ENCODE data around the gene SNED1.

SNED1 gene

DNA sequence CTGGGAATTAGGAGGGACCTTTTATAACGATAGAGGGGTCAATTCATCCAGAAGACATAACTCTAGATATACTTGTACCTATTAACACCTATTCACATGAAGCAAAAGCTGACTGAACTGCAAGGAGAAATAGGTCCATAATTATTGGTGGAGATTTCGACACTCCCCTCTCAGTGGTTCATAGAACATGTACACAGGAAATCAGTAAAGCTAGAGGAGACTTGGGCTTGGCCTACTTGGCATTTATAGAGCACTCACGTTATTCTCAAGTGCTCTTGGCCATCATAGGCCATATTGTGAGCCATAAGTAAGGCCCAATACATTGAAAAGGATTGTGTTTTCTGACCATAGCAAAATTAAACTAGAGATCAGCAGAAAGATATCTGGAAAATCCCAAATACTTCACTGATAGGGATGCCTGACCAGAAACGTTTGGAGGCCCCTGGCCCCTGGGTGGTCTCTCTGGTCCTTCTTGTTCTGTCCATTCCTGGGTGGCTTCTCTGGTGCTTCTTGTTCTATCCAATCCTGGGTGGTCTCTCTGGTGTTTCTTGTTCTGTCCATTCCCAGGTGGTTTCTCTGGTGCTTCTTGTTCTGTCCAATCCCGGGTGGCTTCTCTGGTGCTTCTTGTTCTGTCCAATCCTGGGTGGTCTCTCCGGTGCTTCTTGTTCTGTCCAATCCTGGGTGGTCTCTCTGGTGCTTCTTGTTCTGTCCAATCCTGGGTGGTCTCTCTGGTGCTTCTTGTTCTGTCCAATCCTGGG is 49.0 kb downstream of the SNED1 start:
- no peaks in the 10 kb centered on the region for H3K36me3 ChIP-seq
- H3K4me3 ChIP-seq (ENCODE audit: low read depth, low read length) = no peak overlapping the region
- H3K27ac ChIP-seq = no peak overlapping the region
- TF ChIP-seq, protein P1, sequence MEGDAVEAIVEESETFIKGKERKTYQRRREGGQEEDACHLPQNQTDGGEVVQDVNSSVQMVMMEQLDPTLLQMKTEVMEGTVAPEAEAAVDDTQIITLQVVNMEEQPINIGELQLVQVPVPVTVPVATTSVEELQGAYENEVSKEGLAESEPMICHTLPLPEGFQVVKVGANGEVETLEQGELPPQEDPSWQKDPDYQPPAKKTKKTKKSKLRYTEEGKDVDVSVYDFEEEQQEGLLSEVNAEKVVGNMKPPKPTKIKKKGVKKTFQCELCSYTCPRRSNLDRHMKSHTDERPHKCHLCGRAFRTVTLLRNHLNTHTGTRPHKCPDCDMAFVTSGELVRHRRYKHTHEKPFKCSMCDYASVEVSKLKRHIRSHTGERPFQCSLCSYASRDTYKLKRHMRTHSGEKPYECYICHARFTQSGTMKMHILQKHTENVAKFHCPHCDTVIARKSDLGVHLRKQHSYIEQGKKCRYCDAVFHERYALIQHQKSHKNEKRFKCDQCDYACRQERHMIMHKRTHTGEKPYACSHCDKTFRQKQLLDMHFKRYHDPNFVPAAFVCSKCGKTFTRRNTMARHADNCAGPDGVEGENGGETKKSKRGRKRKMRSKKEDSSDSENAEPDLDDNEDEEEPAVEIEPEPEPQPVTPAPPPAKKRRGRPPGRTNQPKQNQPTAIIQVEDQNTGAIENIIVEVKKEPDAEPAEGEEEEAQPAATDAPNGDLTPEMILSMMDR (IDR thresholded peaks at IDR 0.05; ENCODE audit: low read depth, low read length) = no peak
- DNase-seq = no peak
- H3K9me3 ChIP-seq (ENCODE audit: severe bottlenecking) = peaks cover 7% of the 10 kb centered on the region
- H3K27me3 ChIP-seq (ENCODE audit: insufficient read depth, low read depth, severe bottlenecking) = no peaks in the 10 kb centered on the region

DNA sequence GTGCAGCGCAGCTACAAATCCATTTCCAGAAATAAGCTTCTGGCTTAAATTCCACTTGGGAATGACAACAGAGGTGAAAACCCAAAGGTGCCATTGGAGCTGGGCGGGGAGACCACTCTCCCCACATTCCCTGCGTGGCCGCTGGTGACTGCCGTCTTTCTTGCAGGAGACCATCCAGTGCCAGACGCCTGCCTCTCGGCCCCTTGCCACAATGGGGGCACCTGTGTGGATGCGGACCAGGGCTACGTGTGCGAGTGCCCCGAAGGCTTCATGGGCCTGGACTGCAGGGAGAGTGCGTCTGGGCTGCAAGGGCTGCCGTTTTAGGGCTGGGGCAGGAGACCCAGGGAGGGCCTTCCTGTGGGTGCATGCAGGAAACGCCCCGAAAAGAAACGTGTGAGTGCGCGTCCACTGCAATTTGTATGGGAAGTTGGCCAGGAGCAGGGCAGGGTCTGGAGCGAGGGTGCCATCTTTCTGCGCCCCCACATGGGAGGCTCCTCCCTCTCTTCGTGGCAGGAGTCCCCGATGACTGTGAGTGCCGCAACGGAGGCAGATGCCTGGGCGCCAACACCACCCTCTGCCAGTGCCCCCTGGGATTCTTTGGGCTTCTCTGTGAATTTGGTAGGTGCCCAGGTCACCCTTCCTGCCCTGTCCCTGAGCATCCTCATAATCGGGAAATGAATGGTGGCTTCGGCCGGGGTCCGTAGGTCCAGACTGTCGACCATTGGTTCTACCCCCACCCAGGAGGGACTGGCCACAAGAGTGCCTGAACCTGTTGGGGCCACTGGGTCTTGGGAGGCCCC is 49.9 kb downstream of the SNED1 start:
- DNase-seq = no peak
- H3K27me3 ChIP-seq (ENCODE audit: insufficient read depth, low read depth, severe bottlenecking) = no peaks in the 10 kb centered on the region
- TF ChIP-seq, protein P1 (IDR thresholded peaks at IDR 0.05; ENCODE audit: low read depth, low read length) = no peak
- H3K27ac ChIP-seq = no peak overlapping the region
- no peaks in the 10 kb centered on the region for H3K36me3 ChIP-seq
- peaks cover 7% of the 10 kb centered on the region for H3K9me3 ChIP-seq (ENCODE audit: severe bottlenecking)
- no peak overlapping the region for H3K4me3 ChIP-seq (ENCODE audit: low read depth, low read length)

DNA sequence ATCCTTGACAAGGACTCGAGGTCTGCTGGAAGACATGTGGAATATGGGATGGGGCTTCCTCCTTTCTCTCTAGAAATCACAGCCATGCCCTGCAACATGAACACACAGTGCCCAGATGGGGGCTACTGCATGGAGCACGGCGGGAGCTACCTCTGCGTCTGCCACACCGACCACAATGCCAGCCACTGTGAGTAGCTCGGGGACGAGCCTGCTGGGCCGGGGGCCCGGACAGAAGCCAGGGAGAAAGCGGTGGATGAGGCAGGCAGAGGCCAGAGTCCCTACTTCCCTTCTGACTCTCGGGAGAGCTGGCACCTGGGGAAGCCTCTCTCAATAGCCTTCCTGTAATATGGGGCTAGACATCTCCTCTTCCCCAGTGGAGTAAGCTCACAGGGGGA is 50.5 kb downstream of the SNED1 start:
- no peaks in the 10 kb centered on the region for H3K36me3 ChIP-seq
- H3K27me3 ChIP-seq (ENCODE audit: insufficient read depth, low read depth, severe bottlenecking) = no peaks in the 10 kb centered on the region
- TF ChIP-seq, protein P1 (IDR thresholded peaks at IDR 0.05; ENCODE audit: low read depth, low read length) = no peak
- H3K9me3 ChIP-seq (ENCODE audit: severe bottlenecking) = peaks cover 7% of the 10 kb centered on the region
- H3K4me3 ChIP-seq (ENCODE audit: low read depth, low read length) = no peak overlapping the region
- no peak overlapping the region for H3K27ac ChIP-seq
- DNase-seq = no peak

DNA sequence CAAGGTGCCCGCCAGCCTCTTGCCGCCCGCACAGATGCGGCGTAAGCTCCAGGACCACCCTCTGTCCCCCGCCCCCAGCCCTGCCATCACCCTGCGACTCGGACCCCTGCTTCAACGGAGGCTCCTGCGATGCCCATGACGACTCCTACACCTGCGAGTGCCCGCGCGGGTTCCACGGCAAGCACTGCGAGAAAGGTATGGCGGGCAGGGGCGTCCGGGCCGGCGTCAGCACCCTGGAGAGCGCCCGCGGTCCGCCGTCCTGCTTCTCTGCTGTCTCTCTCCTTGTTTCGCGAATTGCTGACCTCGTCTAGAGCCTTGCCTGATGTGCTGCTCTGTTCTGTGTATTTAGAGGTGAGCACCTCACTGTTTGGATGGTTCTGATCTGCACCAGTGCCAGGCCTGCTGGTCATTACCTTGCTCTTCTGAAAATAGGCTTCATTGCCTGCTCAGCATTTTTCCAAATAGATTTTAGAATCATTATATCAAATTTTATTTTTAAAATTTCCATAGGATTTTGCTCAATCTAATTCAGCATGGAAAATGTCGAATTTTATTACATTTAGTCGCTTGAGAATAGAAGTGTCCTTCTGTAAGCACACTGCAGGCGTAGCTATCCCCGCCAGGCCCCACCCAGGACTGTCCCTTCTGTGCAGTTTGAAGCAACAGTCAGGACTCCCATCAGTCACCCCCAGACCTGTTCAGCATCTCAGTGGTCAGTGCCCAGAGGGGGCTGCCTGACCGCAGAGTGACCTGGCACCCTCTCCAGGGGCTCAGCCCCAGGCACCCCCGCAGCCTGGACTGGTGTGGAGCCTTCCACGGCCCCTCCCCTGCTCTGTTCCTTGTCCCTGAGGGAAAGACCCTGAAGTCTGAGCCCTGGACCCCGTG is 51.6 kb downstream of the SNED1 start:
- H3K36me3 ChIP-seq = no peaks in the 10 kb centered on the region
- H3K9me3 ChIP-seq (ENCODE audit: severe bottlenecking) = peaks cover 3% of the 10 kb centered on the region

More for the DNA sequence above, 51.6 kb downstream of the SNED1 start:
- TF ChIP-seq, protein P1 (IDR thresholded peaks at IDR 0.05; ENCODE audit: low read depth, low read length) = no peak
- Histone ChIP-seq H3K27ac (no peak overlapping the region), H3K4me3 (ENCODE audit: low read depth, low read length) (no peak overlapping the region), H3K27me3 (ENCODE audit: insufficient read depth, low read depth, severe bottlenecking) (no peaks in the 10 kb centered on the region)
- no peak for DNase-seq

Measured in WERI-Rb-1 (cell line).